Measurements from ENCODE around the gene SERPINB7.

The SERPINB7 gene

DNA sequence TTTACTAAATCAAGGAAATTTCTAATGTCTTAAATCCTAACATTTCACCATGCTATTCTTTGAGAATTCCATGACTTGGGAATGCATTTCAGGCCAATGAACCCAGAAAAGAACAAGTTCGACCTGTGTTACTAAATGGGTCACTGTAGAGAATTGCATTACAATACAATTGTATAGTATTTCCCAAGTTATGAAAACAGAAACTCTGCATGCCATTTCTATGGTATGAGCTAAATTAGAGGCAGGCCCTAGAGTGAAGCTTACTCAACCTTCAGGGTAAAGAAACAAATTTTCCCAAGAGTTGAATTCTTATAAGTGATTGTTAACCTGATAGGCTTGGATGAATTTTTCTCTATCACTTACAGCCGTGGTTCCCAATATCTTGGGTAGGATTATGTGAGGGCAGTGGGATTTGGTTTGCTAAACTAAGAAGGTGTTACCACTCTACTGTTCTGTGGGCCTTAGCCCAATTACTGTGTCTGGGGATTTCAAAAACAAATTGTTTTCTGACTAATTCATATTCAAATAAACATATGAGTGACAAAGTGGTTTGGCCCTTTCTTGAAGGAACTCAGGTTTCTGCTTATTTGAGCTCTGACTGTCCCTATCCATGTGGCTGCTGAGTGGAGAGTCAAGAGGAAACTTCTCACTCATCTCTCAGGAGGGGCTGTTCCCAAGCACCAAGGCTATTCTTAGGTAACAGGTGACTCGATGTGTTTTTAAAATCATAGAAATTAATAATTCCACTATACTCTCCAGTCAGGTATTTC, 11.2 kb upstream of the SERPINB7 start:
- no peak overlapping the region for H3K27ac ChIP-seq

GRCh38 chr18:63765837-63766236, 9.4 kb upstream of the SERPINB7 start:
- DNase-seq (ENCODE audit: low spot score): no peak
- TF ChIP-seq, protein P1, sequence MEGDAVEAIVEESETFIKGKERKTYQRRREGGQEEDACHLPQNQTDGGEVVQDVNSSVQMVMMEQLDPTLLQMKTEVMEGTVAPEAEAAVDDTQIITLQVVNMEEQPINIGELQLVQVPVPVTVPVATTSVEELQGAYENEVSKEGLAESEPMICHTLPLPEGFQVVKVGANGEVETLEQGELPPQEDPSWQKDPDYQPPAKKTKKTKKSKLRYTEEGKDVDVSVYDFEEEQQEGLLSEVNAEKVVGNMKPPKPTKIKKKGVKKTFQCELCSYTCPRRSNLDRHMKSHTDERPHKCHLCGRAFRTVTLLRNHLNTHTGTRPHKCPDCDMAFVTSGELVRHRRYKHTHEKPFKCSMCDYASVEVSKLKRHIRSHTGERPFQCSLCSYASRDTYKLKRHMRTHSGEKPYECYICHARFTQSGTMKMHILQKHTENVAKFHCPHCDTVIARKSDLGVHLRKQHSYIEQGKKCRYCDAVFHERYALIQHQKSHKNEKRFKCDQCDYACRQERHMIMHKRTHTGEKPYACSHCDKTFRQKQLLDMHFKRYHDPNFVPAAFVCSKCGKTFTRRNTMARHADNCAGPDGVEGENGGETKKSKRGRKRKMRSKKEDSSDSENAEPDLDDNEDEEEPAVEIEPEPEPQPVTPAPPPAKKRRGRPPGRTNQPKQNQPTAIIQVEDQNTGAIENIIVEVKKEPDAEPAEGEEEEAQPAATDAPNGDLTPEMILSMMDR (IDR thresholded peaks at IDR 0.05): no peak
- Histone ChIP-seq H3K27ac (no peak overlapping the region), H3K4me3 (no peak overlapping the region)

More for the DNA sequence above, 11.2 kb upstream of the SERPINB7 start:
- no peak overlapping the region for H3K4me3 ChIP-seq
- TF ChIP-seq, protein P1 (IDR thresholded peaks at IDR 0.05): no peak
- no peak for DNase-seq (ENCODE audit: low spot score)

DNA sequence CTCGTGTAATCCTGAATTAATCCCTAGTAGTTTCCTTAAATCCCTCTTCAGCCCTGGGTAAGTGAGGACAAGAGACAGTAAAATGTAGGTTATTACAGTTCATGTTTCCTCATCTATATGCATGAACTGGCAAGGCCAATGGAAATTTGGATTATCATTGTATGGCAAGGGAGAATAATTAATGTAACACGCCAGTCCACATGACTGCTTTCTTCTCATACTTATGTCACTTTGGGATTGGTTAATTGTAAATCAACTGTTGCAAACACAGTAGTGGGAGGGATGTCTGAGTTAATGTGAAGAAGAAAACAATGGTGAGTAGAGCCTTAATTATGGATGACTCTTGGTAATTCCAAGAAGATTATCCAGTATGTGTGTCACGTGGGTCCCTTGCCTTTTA, 1.7 kb upstream of the SERPINB7 start:
- DNase-seq (ENCODE audit: low spot score): no peak
- TF ChIP-seq, protein P1 (IDR thresholded peaks at IDR 0.05): no peak
- no peak overlapping the region for H3K27ac ChIP-seq
- no peak overlapping the region for H3K4me3 ChIP-seq

DNA sequence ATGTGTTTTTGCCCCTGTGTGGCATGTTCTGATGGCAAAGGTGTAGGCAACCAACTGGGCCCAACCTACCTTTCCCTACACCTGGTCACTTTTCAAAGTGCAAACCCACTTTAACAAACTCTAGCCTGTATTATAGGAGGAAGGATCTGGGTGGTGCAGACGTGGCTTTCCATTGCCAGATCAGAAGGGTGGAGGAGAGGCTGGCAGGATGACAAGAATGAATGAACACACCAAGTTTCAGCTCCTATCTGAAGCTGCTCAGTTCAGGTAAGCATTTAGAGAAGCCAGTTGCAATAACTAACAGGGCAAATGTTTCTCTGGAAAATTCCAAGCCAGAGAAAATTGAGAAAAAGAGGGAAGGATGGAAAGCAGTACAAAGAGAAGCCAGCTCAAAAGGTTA, 707 bp upstream of the SERPINB7 start:
- Histone ChIP-seq H3K4me3 (no peak overlapping the region), H3K27ac (no peak overlapping the region)
- TF ChIP-seq, protein P1 (IDR thresholded peaks at IDR 0.05): no peak
- DNase-seq (ENCODE audit: low spot score): no peak

DNA sequence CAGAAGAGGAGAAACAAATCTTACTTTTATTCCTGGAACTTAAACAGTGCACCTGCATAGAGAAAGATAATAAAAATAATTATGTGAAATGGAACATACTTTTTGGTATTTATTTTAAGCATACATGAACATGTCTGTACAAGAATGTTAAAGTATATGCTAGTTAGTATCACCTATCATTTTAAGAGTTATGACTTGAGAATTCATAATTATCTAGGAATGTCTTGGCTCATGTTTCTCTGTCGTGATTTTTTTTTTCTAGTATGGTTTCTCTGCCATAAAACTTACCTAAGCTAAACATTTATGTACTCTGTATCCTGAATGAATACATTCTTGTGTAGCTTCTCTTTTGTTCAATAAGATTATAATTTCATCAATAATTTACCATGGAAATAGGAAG, 4.2 kb downstream of the SERPINB7 start:
- TF ChIP-seq, protein P1 (IDR thresholded peaks at IDR 0.05): no peak
- Histone ChIP-seq H3K27ac (no peak overlapping the region), H3K4me3 (no peak overlapping the region)
- no peak for DNase-seq (ENCODE audit: low spot score)

GRCh38 chr18:63783394-63783793, 8.2 kb downstream of the SERPINB7 start:
- TF ChIP-seq, protein P1 (IDR thresholded peaks at IDR 0.05): no peak
- no peak for DNase-seq (ENCODE audit: low spot score)

GRCh38 chr18:63784787-63785452, 9.7 kb downstream of the SERPINB7 start:
- no peak for DNase-seq (ENCODE audit: low spot score)

More at GRCh38 chr18:63783394-63783793, 8.2 kb downstream of the SERPINB7 start:
- no peak overlapping the region for H3K27ac ChIP-seq
- no peak overlapping the region for H3K4me3 ChIP-seq

More at GRCh38 chr18:63784787-63785452, 9.7 kb downstream of the SERPINB7 start:
- H3K4me3 ChIP-seq: no peak overlapping the region
- TF ChIP-seq, protein P1 (IDR thresholded peaks at IDR 0.05): no peak
- H3K27ac ChIP-seq: no peak overlapping the region
